RWPE1 (cell line): Measurements from ENCODE around the gene RPS6KC1.

Experiments used
- CTCF ChIA-PET: fragments of 350-600 bp; sonication (Branson Sonifier 250); formaldehyde crosslinking; extraction: SDS; loops from one replicate; lab custom pipeline; 2021; lab: Yijun Ruan, JAX
- POLR2A ChIA-PET: fragments of 400-600 bp; formaldehyde crosslinking; extraction: SDS; loops from one replicate; lab custom pipeline; 2020; ENCODE audit warnings: antibody characterized with exemption; ENCODE audit not compliant: low non-redundant PET; lab: Yijun Ruan, JAX
- DNase-seq: peaks from one replicate; pipeline ENCODE4 v3.0.0; 2012; ENCODE audit warnings: low spot score
- H3K27ac ChIP-seq: fragments of 450-650 bp; 2 replicates; pipeline ENCODE4 v1.5.1; 2017
- CTCF ChIP-seq: fragments of 450-650 bp; conservative IDR thresholded peaks from 2 replicates; pipeline ENCODE4 v1.5.1; 2017; ENCODE audit warnings: low read depth, mild to moderate bottlenecking

The RPS6KC1 gene

GRCh38 chr1:213103377-213104306, 52.6 kb downstream of the RPS6KC1 start:
- CTCF ChIA-PET, result interaction anchor here (0.6 kb wide), 4 partner anchors 10 to 1180 kb away, joined by 3 to 7 read pairs (median 4); no protein-coding TSS in a partner anchor
- no peak for DNase-seq
- POLR2A ChIA-PET, result no interaction called here
- H3K27ac ChIP-seq, result no peak overlapping the region
- no peak for TF ChIP-seq CTCF

- TF ChIP-seq CTCF, result no peak
- CTCF ChIA-PET, result interaction anchor here (0.6 kb wide), 2 partner anchors 11 to 43 kb away, joined by 4 read pairs; no protein-coding TSS in a partner anchor
- no peak for DNase-seq
- H3K27ac ChIP-seq, result no peak overlapping the region
- POLR2A ChIA-PET, result no interaction called here
These were observed 53.6 kb downstream of the RPS6KC1 start for GRCh38 chr1:213104604-213105003.

- H3K27ac ChIP-seq, result no peak overlapping the region
- DNase-seq, result no peak
- ChIA-PET POLR2A (no interaction called here), CTCF (interaction anchor here (0.5 kb wide), 1 partner anchor 15 kb away, joined by 3 read pairs; no protein-coding TSS in a partner anchor)
- no peak for TF ChIP-seq CTCF
These were observed 55.3 kb downstream of the RPS6KC1 start for GRCh38 chr1:213106298-213106697.

- ChIA-PET POLR2A (no interaction called here), CTCF (interaction anchor here (0.5 to 1.1 kb wide), 2 partner anchors 13 to 89 kb away, joined by 3 to 5 read pairs; no protein-coding TSS in a partner anchor)
These were observed 56.6 kb downstream of the RPS6KC1 start for GRCh38 chr1:213107613-213108012.

GRCh38 chr1:213110349-213111300, 59.6 kb downstream of the RPS6KC1 start:
- no peak overlapping the region for H3K27ac ChIP-seq
- ChIA-PET CTCF (interaction anchor here (2.1 kb wide), 1 partner anchor 12 kb away, joined by 10 read pairs; no protein-coding TSS in a partner anchor), POLR2A (no interaction called here)
- no peak for TF ChIP-seq CTCF
- DNase-seq, result no peak

More at GRCh38 chr1:213107613-213108012, 56.6 kb downstream of the RPS6KC1 start:
- TF ChIP-seq CTCF, result no peak
- H3K27ac ChIP-seq, result no peak overlapping the region
- DNase-seq, result no peak
